GM12801 (cell line): ENCODE data around the gene KREMEN2.

Experiments used
- TF ChIP-seq, protein P1 (sequence below): IDR thresholded peaks from one replicate; pipeline ENCODE4 v1.5.1; 2011; ENCODE audit warnings: control low read depth; ENCODE audit not compliant: insufficient read length; ENCODE audit errors: extremely low read depth

KREMEN2 gene

GRCh38 chr16:2999929-3000328 is 35.9 kb downstream of the KREMEN2 start:
- TF ChIP-seq, protein P1, sequence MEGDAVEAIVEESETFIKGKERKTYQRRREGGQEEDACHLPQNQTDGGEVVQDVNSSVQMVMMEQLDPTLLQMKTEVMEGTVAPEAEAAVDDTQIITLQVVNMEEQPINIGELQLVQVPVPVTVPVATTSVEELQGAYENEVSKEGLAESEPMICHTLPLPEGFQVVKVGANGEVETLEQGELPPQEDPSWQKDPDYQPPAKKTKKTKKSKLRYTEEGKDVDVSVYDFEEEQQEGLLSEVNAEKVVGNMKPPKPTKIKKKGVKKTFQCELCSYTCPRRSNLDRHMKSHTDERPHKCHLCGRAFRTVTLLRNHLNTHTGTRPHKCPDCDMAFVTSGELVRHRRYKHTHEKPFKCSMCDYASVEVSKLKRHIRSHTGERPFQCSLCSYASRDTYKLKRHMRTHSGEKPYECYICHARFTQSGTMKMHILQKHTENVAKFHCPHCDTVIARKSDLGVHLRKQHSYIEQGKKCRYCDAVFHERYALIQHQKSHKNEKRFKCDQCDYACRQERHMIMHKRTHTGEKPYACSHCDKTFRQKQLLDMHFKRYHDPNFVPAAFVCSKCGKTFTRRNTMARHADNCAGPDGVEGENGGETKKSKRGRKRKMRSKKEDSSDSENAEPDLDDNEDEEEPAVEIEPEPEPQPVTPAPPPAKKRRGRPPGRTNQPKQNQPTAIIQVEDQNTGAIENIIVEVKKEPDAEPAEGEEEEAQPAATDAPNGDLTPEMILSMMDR = no peak

GRCh38 chr16:3000540-3000939 is 36.5 kb downstream of the KREMEN2 start:
- TF ChIP-seq, protein P1 = no peak

DNA sequence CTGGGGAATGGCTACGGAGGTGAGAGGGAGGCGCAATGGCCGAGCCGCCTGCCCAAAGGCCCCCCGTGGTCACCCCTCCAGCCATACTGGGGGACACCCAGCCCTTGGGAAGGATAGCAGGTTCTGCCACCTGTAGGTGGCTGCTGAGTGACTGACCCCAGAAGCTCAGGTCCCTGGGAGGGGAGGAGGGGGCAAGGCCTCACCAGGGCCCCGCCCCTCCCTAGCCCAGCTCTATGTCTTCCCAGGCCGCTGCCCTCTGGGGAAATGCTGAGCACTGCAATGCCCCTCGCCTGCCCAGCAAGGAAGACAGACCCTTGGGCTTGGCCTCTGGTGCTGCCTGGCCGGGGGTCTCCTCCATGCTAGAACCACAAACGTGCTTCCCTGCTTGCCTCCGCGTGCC is 37.2 kb downstream of the KREMEN2 start:
- TF ChIP-seq, protein P1 = no peak

- TF ChIP-seq, protein P1 = no peak
Measured at GRCh38 chr16:3003582-3004270, 39.7 kb downstream of the KREMEN2 start.

GRCh38 chr16:3004319-3004718 is 40.2 kb downstream of the KREMEN2 start:
- TF ChIP-seq, protein P1 = no peak

GRCh38 chr16:3004781-3005284 is 40.8 kb downstream of the KREMEN2 start:
- TF ChIP-seq, protein P1 = no peak

GRCh38 chr16:3007059-3007956 is 43.2 kb downstream of the KREMEN2 start:
- TF ChIP-seq, protein P1 = no peak
